WERI-Rb-1 (cell line): Measurements from ENCODE around the gene INF2.

ENCODE experiments used
- DNase-seq: peaks from one replicate; pipeline ENCODE4 v3.0.0-alpha.2; 2020
- H3K27ac ChIP-seq: fragments of 250-450 bp; sonication (Bioruptor Pico); 2 replicates; pipeline ENCODE4 v1.5.1; 2020; ENCODE audit warnings: mild to moderate bottlenecking, moderate library complexity
- H3K27me3 ChIP-seq: fragments of 250-450 bp; sonication (Bioruptor Pico); 2 replicates; pipeline ENCODE4 v1.5.1; 2021; ENCODE audit warnings: mild to moderate bottlenecking, low read depth, moderate library complexity; ENCODE audit not compliant: insufficient read depth, severe bottlenecking
- H3K36me3 ChIP-seq: fragments of 250-450 bp; sonication (Bioruptor Pico); 2 replicates; pipeline ENCODE4 v1.5.1; 2020; ENCODE audit warnings: mild to moderate bottlenecking, moderate library complexity
- H3K4me3 ChIP-seq: 2 replicates; pipeline ENCODE4 v1.5.1; 2011; ENCODE audit warnings: low read depth, mild to moderate bottlenecking, control low read depth, low read length
- H3K9me3 ChIP-seq: fragments of 250-450 bp; sonication (Bioruptor Pico); 2 replicates; pipeline ENCODE4 v1.5.1; 2021; ENCODE audit warnings: mild to moderate bottlenecking, moderate library complexity; ENCODE audit not compliant: severe bottlenecking
- CTCF ChIP-seq: IDR thresholded peaks from 2 replicates; pipeline ENCODE4 v1.5.1; 2011; ENCODE audit warnings: low read depth, mild to moderate bottlenecking, control low read depth, inconsistent platforms, low read length

The INF2 gene

GRCh38 chr14:104755621-104756020 lies 66.2 kb downstream of the INF2 start:
- H3K36me3 ChIP-seq: peaks cover 65% of the 10 kb centered on the region
- DNase-seq: no peak
- peaks cover 14% of the 10 kb centered on the region for H3K9me3 ChIP-seq
- no peak for TF ChIP-seq CTCF
- no peak overlapping the region for H3K4me3 ChIP-seq
- H3K27me3 ChIP-seq: no peaks in the 10 kb centered on the region
- no peak overlapping the region for H3K27ac ChIP-seq

DNA sequence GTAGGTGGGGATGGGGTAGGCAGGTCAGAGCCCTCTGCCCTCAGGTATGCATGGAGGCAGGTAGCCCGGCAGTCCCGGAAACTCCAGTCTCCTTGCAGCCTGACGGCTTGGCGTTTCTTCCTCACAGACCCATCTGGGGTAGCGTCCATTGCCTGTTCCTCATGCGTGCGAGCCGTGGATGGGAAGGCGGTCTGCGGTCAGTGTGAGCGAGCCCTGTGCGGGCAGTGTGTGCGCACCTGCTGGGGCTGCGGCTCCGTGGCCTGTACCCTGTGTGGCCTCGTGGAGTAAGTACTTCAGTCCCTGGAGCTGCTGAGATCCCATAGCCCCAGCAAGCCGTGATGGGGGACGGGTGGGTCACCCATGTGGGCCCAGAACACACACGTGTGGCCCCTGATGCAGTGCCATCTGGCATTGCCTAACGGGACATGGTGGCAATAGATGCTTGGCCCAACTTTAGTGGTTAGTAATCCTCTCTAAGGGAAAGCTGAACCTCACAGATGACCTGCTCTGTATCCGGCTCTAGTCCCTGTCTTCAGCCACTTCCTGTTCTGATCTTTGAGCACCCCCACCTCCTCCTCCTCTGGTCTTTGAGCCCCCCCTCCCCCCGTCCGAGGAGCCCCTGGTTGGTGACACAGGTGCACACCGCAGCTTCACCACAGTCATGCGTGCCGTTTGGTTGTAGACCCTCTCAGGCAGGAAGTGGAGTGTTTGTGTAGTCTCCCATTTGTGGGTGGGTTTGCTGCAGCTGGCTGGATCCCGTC lies 67.2 kb downstream of the INF2 start:
- DNase-seq: no peak
- Histone ChIP-seq H3K27ac (no peak overlapping the region), H3K36me3 (peaks cover 70% of the 10 kb centered on the region), H3K27me3 (no peaks in the 10 kb centered on the region), H3K4me3 (no peak overlapping the region), H3K9me3 (peaks cover 7% of the 10 kb centered on the region)
- TF ChIP-seq CTCF: no peak

DNA sequence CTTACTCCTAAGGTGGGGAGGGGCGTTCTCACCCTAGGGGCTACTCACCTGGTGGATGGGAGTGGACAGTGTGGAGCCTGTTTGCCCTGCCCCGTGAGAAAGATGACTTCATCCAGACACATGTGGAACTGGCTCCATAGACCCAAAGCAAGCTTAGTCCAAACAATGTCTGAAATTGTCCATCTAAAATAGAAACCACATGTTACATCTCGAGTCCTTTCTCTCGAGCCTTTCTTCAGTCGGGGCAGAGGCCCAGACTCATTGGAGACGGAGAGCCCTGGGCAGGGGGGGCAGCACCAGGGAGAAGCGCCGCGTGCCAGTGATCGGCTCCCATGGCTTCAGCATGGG lies 67.8 kb downstream of the INF2 start:
- no peak overlapping the region for H3K4me3 ChIP-seq
- H3K9me3 ChIP-seq: peaks cover 2% of the 10 kb centered on the region
- DNase-seq: no peak
- no peaks in the 10 kb centered on the region for H3K27me3 ChIP-seq
- H3K36me3 ChIP-seq: peaks cover 71% of the 10 kb centered on the region
- no peak for TF ChIP-seq CTCF
- H3K27ac ChIP-seq: no peak overlapping the region

DNA sequence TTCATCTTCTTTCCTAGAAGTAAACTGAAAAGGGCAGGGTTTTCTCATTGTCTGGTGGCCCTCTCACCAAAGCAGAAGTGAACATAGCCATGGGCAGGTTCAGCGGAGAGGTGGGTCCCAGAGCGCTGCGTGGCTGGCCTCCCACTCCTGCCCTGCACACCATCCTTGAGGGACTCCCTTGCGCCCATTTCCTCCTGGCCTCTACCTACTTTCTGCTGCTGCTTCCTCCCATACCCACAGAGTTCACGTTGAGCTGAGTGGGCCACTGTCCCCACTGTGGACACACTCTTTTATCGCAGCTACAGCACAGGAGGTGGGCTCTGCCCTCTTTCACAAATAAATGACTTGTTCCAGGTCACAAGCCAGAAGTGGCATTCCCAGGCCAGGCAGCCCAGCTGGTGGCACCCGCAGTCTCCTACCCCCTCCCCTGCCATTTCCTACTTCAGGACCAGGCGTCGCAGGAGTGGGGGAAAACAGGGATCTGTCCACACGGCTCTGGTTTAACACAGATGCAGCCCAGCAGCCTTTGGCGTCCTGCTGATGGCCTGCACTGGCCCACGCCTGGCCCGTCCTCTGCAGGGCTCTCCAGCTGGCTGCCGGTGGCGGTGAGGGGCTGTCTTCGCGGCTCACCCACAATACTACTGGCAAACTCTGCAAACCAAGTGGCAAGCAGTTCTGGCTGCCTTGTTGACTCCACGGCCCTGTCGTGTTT lies 68.4 kb downstream of the INF2 start:
- no peak for DNase-seq
- no peaks in the 10 kb centered on the region for H3K9me3 ChIP-seq
- H3K4me3 ChIP-seq: no peak overlapping the region
- TF ChIP-seq CTCF: no peak
- H3K27me3 ChIP-seq: no peaks in the 10 kb centered on the region
- peaks cover 75% of the 10 kb centered on the region for H3K36me3 ChIP-seq
- no peak overlapping the region for H3K27ac ChIP-seq

GRCh38 chr14:104758981-104759969 lies 69.9 kb downstream of the INF2 start:
- Histone ChIP-seq H3K9me3 (no peaks in the 10 kb centered on the region), H3K27ac (no peak overlapping the region), H3K36me3 (peaks cover 70% of the 10 kb centered on the region), H3K27me3 (no peaks in the 10 kb centered on the region), H3K4me3 (no peak overlapping the region)
- DNase-seq: no peak
- no peak for TF ChIP-seq CTCF
